Mesothelial cell of epicardium (in vitro differentiated cells): ENCODE data around the gene HSD17B1. TPM values are rescaled to one million over a fixed set of nuclear protein-coding genes. Genes with fewer than 3 reads are reported as not detected.

Experiments used
- DNase-seq, 2 experiments: peaks; one replicate each; pipeline ENCODE4 v3.0.0; 2021; ENCODE audit warnings: low spot score in 2 of 2; ENCODE audit not compliant: unreplicated experiment in 2 of 2
- H3K27ac Mint-ChIP-seq: 2 replicates; pipeline ENCODE4 v1.8.0; 2021; ENCODE audit warnings: mixed read lengths
- H3K27me3 Mint-ChIP-seq: 2 replicates; pipeline ENCODE4 v1.8.0; 2021; ENCODE audit warnings: low read depth, mixed read lengths
- H3K36me3 Mint-ChIP-seq: 2 replicates; pipeline ENCODE4 v1.8.0; 2021; ENCODE audit warnings: mixed read lengths
- H3K4me1 Mint-ChIP-seq: 2 replicates; pipeline ENCODE4 v1.8.0; 2021; ENCODE audit warnings: mixed read lengths
- H3K4me3 Mint-ChIP-seq: 2 replicates; pipeline ENCODE4 v1.8.0; 2021; ENCODE audit warnings: mild to moderate bottlenecking, moderate library complexity, mixed read lengths
- H3K9me3 Mint-ChIP-seq: 2 replicates; pipeline ENCODE4 v1.8.0; 2021; ENCODE audit warnings: mixed read lengths
- total RNA-seq: library from RNA; stranded (reverse); gene quantifications from 3 replicates; pipeline ENCODE4 v1.2.1, GENCODE V29; 2021
- TF ChIP-seq, protein P1 (sequence below): fragments of 200-600 bp; sonication (generic); IDR thresholded peaks from one replicate; pipeline ENCODE4 v1.5.0; 2021; ENCODE audit warnings: antibody characterized with exemption; ENCODE audit not compliant: unreplicated experiment

The HSD17B1 gene
- total RNA-seq, 1 donor from 2014 or later: 3.0 TPM

DNA sequence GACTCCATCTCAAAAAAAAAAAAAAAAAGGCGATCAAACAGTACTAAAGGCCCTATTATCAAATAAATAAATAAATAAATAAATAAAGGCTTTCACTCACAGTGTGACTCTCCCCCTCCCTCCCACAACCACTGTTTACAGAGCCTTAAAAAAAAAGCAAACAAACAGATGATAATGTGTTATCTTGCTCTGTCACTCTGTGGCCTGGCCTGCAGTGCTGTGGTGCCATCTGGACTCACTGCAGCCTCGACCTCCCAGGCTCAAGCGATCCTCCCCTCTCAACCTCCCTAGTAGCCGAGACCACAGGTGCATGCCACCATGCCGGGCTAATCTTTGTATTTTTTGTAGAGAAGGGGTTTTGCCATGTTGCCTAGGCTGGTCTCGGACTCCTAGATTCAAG lies 24.8 kb upstream of the HSD17B1 start:
- DNase-seq: no peak
- Mint-ChIP-seq H3K27ac (no peak overlapping the region), H3K4me1 (peaks cover 34% of the 10 kb centered on the region), H3K27me3 (no peaks in the 10 kb centered on the region), H3K9me3 (no peaks in the 10 kb centered on the region), H3K4me3 (no peak overlapping the region), H3K36me3 (peaks cover 4% of the 10 kb centered on the region)
- TF ChIP-seq, protein P1, sequence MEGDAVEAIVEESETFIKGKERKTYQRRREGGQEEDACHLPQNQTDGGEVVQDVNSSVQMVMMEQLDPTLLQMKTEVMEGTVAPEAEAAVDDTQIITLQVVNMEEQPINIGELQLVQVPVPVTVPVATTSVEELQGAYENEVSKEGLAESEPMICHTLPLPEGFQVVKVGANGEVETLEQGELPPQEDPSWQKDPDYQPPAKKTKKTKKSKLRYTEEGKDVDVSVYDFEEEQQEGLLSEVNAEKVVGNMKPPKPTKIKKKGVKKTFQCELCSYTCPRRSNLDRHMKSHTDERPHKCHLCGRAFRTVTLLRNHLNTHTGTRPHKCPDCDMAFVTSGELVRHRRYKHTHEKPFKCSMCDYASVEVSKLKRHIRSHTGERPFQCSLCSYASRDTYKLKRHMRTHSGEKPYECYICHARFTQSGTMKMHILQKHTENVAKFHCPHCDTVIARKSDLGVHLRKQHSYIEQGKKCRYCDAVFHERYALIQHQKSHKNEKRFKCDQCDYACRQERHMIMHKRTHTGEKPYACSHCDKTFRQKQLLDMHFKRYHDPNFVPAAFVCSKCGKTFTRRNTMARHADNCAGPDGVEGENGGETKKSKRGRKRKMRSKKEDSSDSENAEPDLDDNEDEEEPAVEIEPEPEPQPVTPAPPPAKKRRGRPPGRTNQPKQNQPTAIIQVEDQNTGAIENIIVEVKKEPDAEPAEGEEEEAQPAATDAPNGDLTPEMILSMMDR: no peak

DNA sequence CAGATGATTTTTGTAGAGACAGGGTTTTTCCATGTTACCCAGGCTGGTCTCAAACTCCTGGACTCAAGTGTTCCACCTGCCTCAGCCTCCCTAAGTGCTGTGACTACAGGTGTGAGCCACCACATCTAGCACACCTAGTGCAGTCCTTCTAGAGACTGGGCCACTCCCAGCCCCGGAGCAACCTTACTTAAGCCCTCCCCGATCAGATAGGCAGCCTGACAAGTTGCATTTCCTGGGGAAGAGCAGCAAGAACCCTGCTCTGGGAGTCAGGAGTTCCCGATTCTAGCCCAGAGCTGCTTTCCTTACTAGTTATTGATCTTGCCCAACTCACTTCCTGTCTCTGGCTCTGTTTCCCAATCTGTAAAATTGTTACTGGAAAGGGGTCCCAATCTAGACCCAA lies 23.7 kb upstream of the HSD17B1 start:
- Mint-ChIP-seq H3K27ac (no peak overlapping the region), H3K4me1 (peaks cover 32% of the 10 kb centered on the region), H3K36me3 (no peaks in the 10 kb centered on the region), H3K9me3 (no peaks in the 10 kb centered on the region), H3K4me3 (no peak overlapping the region), H3K27me3 (no peaks in the 10 kb centered on the region)
- DNase-seq: no peak
- TF ChIP-seq, protein P1: no peak

DNA sequence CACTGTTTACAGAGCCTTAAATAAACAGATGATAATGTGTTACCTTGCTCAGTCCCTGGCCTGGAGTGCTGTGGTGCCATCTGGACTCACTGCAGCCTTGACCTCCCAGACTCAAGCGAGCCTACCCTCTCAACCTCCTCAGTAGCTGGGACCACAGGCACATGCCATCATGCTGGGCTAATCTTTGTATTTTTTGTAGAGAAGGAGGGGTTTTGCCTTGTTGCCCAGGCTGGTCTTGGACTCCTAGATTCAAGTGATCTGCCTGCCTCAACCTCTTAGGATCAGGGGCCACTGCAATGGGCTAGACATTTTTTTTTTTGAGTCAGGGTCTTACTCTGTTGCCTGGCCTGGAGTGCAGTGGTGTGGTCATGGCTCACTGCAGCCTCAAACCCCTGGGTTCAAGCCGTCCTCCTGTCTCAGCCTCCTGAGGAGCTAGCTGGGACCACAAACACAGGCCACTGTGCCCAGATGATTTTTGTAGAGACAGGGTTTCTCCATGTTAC lies 21.7 kb upstream of the HSD17B1 start:
- Mint-ChIP-seq H3K27me3 (no peaks in the 10 kb centered on the region), H3K9me3 (no peaks in the 10 kb centered on the region), H3K4me3 (no peak overlapping the region), H3K36me3 (no peaks in the 10 kb centered on the region), H3K27ac (peak overlapping the region; percentile 89), H3K4me1 (peaks cover 35% of the 10 kb centered on the region)
- no peak for DNase-seq
- TF ChIP-seq, protein P1: no peak

DNA sequence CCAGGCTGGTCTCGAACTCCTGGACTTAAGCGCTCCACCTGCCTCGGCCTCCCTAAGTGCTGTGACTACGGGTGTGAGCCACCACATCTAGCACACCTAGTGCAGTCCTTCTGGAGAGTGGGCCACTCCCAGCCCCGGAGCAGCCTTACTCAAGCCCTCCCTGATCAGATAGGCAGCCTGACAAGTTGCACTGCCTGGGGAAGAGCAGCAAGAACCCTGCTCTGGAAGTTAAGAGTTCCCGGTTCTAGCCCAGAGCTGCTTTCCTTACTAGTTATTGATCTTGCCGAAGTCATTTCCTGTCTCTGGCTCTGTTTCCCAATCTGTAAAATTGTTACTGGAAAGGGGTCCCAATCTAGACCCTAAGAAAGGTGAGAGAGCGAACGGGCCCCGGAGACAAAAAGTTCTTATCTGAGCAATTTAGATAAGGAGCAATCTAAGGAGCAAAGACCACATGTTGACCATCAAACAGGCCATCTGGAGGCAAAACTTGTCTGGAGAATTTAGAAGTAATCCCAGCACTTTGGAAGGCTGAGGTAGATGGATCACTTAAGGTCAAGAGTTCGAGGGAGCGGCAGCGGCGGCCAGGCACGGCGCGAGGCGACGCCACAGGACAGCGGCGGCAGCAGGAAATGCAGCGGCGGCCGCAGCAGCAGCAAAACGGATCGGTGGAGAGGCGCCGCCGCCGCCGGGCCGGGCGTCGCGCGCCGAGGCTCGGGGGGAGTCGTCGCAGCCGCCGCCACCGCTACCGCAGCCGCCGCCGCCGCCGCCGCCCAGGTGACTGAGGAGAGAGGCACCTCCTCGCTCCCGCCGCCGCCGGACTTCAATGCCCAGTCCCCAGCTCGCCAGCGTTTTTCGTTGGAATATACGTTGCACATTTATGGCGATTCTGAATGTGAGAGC lies 21.0 kb upstream of the HSD17B1 start:
- DNase-seq: peak in 1 of 2 experiments; percentile 66
- H3K36me3 Mint-ChIP-seq: no peaks in the 10 kb centered on the region
- no peaks in the 10 kb centered on the region for H3K9me3 Mint-ChIP-seq
- peak overlapping the region; percentile 89 for H3K27ac Mint-ChIP-seq
- H3K4me1 Mint-ChIP-seq: peaks cover 35% of the 10 kb centered on the region
- H3K27me3 Mint-ChIP-seq: no peaks in the 10 kb centered on the region
- H3K4me3 Mint-ChIP-seq: peak overlapping the region; percentile 69
- TF ChIP-seq, protein P1: peak; percentile 15

DNA sequence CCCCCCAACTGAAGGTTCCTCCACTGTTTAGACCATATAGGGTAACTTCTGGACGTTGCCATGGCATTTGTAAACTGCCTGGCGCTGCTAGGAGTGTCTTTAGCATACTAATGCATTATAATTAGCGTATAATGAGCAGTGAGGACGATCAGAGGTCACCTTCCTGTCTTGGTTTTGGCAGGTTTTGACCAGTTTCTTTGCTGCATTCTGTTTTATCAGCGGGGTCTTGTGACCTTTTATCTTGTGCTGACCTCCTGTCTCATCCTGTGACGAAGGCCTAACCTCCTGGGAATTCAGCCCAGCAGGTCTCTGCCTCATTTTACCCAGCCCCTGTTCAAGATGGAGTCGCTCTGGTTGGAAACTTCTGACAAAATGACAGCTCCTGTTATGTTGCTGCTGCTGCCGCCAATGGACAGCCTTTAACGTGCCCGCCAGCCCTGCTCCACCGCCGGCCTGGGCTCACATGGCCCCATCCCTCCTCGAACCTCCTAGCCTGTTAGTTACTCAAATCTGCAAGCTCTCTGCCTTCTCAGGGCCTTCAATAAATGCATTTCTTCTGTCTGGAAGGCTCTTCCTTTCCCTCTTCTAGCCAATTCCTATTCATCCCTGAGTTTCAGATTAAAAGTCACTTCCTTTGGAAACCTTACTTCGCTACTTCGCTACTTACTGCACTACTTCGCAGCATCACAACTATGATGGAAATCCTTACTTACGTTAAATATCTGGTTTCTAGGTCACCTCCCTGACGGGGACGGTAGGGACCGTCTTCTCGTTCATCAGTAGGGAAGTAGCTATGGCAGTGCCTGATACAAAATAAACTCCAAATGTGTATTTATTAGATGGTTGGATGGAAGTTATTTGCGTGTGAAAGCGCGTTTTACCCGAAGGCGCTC lies 17.3 kb upstream of the HSD17B1 start:
- TF ChIP-seq, protein P1: no peak
- Mint-ChIP-seq H3K27ac (peak overlapping the region; percentile 94), H3K4me1 (peaks cover 34% of the 10 kb centered on the region), H3K9me3 (no peaks in the 10 kb centered on the region), H3K36me3 (peaks cover 8% of the 10 kb centered on the region), H3K4me3 (peak overlapping the region; percentile 74), H3K27me3 (no peaks in the 10 kb centered on the region)
- no peak for DNase-seq
